Measurements from ENCODE around the gene CPLX4. TPM values are rescaled to one million over a fixed set of nuclear protein-coding genes. Genes with fewer than 3 reads are reported as not detected.

The CPLX4 gene
- total RNA-seq, 1 experiment from 2014 or later: not detected

- BruUV-seq (replicated peaks): no TSS peak
- Mint-ChIP-seq H3K4me3 (ENCODE audit: low read depth, unreplicated experiment) (no peak overlapping the region), H3K36me3 (ENCODE audit: insufficient read depth, unreplicated experiment) (no peaks in the 10 kb centered on the region), H3K27me3 (ENCODE audit: unreplicated experiment) (peaks cover 96% of the 10 kb centered on the region), H3K4me1 (ENCODE audit: low read depth, unreplicated experiment) (no peaks in the 10 kb centered on the region), H3K27ac (ENCODE audit: unreplicated experiment) (no peak overlapping the region), H3K9me3 (ENCODE audit: low read depth, unreplicated experiment) (no peaks in the 10 kb centered on the region)
- CTCF ChIA-PET: interaction anchor here (0.6 kb wide), 1 partner anchor 62 kb away, joined by 3 read pairs; no protein-coding TSS in a partner anchor
- intact Hi-C loops (cut with micrococcal nuclease; ENCODE audit: unreplicated experiment): no loop called here
- no peak for TF ChIP-seq CTCF (IDR thresholded peaks at IDR 0.05; ENCODE audit: unreplicated experiment)
- DNase-seq: no peak
Measured at GRCh38 chr18:59275406-59275949, 43.0 kb downstream of the CPLX4 start.

GRCh38 chr18:59274533-59274928, 43.9 kb downstream of the CPLX4 start:
- Mint-ChIP-seq H3K27ac (ENCODE audit: unreplicated experiment) (no peak overlapping the region), H3K4me1 (ENCODE audit: low read depth, unreplicated experiment) (peaks cover 6% of the 10 kb centered on the region), H3K4me3 (ENCODE audit: low read depth, unreplicated experiment) (no peak overlapping the region), H3K36me3 (ENCODE audit: insufficient read depth, unreplicated experiment) (no peaks in the 10 kb centered on the region), H3K9me3 (ENCODE audit: low read depth, unreplicated experiment) (no peaks in the 10 kb centered on the region), H3K27me3 (ENCODE audit: unreplicated experiment) (peaks cover 96% of the 10 kb centered on the region)
- DNase-seq: no peak
- intact Hi-C loops (cut with micrococcal nuclease; ENCODE audit: unreplicated experiment): no loop called here
- CTCF ChIA-PET: no interaction called here
- TF ChIP-seq CTCF (IDR thresholded peaks at IDR 0.05; ENCODE audit: unreplicated experiment): no peak
- BruUV-seq (replicated peaks): no TSS peak

GRCh38 chr18:59273759-59274532, 44.5 kb downstream of the CPLX4 start:
- Mint-ChIP-seq H3K9me3 (ENCODE audit: low read depth, unreplicated experiment) (no peaks in the 10 kb centered on the region), H3K36me3 (ENCODE audit: insufficient read depth, unreplicated experiment) (no peaks in the 10 kb centered on the region), H3K27me3 (ENCODE audit: unreplicated experiment) (peaks cover 96% of the 10 kb centered on the region), H3K4me3 (ENCODE audit: low read depth, unreplicated experiment) (no peak overlapping the region), H3K27ac (ENCODE audit: unreplicated experiment) (no peak overlapping the region), H3K4me1 (ENCODE audit: low read depth, unreplicated experiment) (peaks cover 11% of the 10 kb centered on the region)
- DNase-seq: no peak
- no TSS peak for BruUV-seq (replicated peaks)
- intact Hi-C loops (cut with micrococcal nuclease; ENCODE audit: unreplicated experiment): no loop called here
- CTCF ChIA-PET: no interaction called here
- no peak for TF ChIP-seq CTCF (IDR thresholded peaks at IDR 0.05; ENCODE audit: unreplicated experiment)

GRCh38 chr18:59272891-59273758, 45.3 kb downstream of the CPLX4 start, which contains the start of gene RAX:
RAX (minus strand) TSS chr18:59273454; CDS start chr18:59273206, 248 bp downstream.
- DNase-seq: no peak
- peaks cover 96% of the 10 kb centered on the region for H3K27me3 Mint-ChIP-seq (ENCODE audit: unreplicated experiment)
- CTCF ChIA-PET: no interaction called here
- H3K27ac Mint-ChIP-seq (ENCODE audit: unreplicated experiment): no peak within 1 kb of the TSS
- TF ChIP-seq CTCF (IDR thresholded peaks at IDR 0.05; ENCODE audit: unreplicated experiment): no peak
- no peaks in the 10 kb centered on the region for H3K9me3 Mint-ChIP-seq (ENCODE audit: low read depth, unreplicated experiment)
- no TSS peak for BruUV-seq (replicated peaks)
- intact Hi-C loops (cut with micrococcal nuclease; ENCODE audit: unreplicated experiment): no loop called here
- H3K36me3 Mint-ChIP-seq (ENCODE audit: insufficient read depth, unreplicated experiment): peaks cover 5% of the 10 kb centered on the region
- H3K4me1 Mint-ChIP-seq (ENCODE audit: low read depth, unreplicated experiment): peaks cover 17% of the 10 kb centered on the region
- H3K4me3 Mint-ChIP-seq (ENCODE audit: low read depth, unreplicated experiment): no peak within 1 kb of the TSS

Data from Calu3 (cell line).